Activated CD4-positive, alpha-beta T cell treated with anti-CD3 and anti-CD28 coated beads, Interleukin-2, amount 50 U/mL, for 48 hours (primary cell): Measurements from ENCODE around the gene ZDHHC6.
"Not testable (repeated sequence)": the region's sequence is repeated elsewhere in the genome, so short reads cannot be mapped to it uniquely, and the experiment has no call there.

Experiments
- DNase-seq, 2 experiments: peaks; one replicate each; pipeline ENCODE4 v3.0.0-alpha.2; 2020

ZDHHC6 gene, protein sequence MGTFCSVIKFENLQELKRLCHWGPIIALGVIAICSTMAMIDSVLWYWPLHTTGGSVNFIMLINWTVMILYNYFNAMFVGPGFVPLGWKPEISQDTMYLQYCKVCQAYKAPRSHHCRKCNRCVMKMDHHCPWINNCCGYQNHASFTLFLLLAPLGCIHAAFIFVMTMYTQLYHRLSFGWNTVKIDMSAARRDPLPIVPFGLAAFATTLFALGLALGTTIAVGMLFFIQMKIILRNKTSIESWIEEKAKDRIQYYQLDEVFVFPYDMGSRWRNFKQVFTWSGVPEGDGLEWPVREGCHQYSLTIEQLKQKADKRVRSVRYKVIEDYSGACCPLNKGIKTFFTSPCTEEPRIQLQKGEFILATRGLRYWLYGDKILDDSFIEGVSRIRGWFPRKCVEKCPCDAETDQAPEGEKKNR

GRCh38 chr10:112446855-112447619, at the start of gene ZDHHC6, which contains the start of gene VTI1A:
Gene ZDHHC6, minus strand, starts transcription at chr10:112446914. Its CDS starts 1,478 bp downstream, at chr10:112445436.
Gene VTI1A, plus strand, starts transcription at chr10:112447215. Its CDS starts 159 bp downstream, at chr10:112447374.
- peak; percentile 83 to 85 for DNase-seq

DNA sequence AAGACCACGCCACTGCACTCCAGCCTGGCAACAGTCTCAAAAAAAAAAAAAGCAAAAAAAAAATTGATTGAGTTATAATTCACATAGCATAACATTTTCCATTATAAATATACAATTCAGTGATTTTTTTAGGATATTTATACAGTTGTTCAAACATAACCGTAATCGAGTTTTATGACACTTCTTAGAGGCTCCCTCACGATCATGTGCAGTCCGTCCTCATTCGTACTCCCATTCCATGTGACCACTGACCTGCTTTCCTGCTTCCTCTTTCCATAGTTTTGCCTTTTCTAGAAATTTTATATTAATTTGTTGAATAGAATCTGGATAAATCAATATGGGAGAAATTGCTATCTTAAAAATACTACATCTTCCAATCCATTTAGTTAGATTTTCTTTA, 46.0 kb upstream of the ZDHHC6 start:
- no peak for DNase-seq

- DNase-seq: no peak
Measured at GRCh38 chr10:112491144-112491543, 44.4 kb upstream of the ZDHHC6 start.

DNA sequence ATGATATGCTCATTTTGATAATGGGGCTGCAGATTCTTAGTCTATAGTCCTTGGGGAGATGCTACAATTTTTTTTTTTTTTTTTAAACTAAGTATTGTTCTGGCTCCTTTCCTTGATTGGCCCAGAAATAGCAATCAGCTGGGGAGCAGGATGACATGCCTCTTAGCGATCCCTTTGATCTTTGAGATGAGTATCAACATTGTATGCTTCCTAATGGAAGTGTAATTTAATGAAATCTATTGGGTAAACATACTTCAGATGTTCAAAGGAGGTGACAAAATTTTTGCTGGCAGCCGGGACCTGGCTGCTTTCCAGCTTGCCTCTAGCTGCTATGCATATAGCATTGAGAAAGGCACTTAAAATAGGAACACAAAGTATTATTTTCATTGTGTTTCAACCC, 43.8 kb upstream of the ZDHHC6 start:
- DNase-seq: no peak

- DNase-seq: no peak
Measured at GRCh38 chr10:112487964-112488363, 41.2 kb upstream of the ZDHHC6 start.

DNA sequence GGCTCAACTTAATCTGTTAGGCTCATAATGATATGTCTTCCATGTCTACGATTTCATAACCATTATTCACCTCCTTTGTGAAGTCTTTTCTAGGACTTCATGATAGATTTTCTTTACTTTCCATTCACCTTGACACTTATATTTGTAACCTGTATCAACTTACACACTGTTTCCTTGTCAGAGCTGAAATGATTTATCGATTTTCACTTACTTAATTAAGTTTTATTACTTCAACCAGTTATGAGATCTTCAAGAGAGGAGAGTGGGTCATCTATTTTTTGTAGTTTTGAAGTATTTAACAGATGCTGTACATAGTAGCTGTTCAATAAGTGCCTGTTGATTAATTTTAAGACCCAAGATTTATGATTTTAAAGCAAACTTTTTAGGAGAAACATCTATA, 37.7 kb upstream of the ZDHHC6 start:
- no peak for DNase-seq

DNA sequence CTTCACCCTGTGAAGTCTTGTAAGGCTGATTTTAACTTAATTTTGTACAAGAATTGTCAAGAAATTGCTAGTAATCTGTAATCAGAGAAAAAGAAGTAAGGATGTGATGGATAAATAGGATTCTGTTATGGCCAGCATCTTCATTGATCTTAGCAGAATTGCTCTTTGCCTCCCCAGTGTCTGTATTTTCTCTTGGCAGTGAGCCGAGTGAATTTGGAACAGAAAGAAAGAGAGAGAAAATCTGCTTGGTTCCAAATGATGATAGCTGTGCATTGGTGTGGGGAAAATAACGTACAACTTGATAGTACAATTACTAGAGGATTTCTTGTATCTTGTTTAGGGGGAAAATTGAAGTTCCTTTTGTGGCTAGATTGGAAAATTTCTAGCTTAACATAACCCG, 34.9 kb upstream of the ZDHHC6 start:
- no peak for DNase-seq

- DNase-seq: no peak
Measured at GRCh38 chr10:112475575-112476218, 29.0 kb upstream of the ZDHHC6 start.

DNA sequence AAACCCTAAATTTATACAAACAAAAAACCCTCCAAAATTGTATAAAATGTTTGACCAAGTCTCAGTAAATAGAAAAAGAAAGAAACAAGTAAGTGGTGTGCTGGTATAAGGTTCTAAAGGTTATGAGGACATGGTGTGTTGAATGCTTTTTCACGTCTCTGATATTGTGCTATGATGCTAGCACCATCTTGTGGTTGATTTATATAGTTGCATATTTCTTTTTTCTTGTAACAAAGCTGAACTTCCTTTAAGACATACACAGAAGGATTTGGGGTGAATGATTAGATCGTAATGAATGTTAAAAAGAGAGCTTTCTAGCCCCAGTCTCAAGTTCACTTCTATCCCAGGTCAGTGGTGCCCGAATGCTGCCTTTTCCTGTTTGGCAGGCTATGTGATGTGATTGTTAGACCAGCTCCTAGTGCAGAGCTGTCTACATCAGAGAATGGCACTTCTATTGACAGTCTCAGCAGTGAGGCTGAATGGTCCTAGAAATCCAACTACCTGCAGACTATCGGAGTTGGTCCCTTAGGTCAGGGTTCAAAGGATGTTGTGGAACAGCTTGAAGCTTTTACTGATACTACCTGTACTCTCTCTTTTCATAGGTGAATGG, 25.3 kb upstream of the ZDHHC6 start:
- no peak for DNase-seq

- no peak for DNase-seq
Measured at GRCh38 chr10:112467541-112468075, 20.9 kb upstream of the ZDHHC6 start.

- DNase-seq: no peak
Measured at GRCh38 chr10:112466802-112467201, 20.1 kb upstream of the ZDHHC6 start.

GRCh38 chr10:112465299-112465883, 18.7 kb upstream of the ZDHHC6 start:
- DNase-seq: no peak

GRCh38 chr10:112464074-112464473, 17.4 kb upstream of the ZDHHC6 start:
- DNase-seq: not testable (repeated sequence)

- peak; percentile 34 to 54 for DNase-seq
Measured at GRCh38 chr10:112461029-112461887, 14.5 kb upstream of the ZDHHC6 start.

DNA sequence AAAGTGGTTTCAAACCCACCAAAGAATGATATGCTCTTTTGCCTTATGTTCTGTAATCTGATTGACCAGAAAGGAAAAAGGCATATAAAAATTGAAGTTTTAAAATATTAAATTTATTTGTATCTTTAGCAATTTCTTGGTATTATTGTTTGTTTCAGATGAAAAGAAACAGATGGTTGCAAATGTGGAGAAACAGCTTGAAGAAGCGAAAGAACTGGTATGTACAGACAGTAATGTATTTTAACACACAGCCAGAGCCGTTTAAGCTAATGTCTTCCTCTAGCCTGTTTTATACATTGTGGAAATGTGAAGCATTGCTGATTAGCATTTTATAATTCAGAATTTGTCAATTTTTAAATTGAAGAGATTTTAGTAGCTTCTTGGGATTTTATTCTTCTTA, 13.7 kb upstream of the ZDHHC6 start:
- DNase-seq: no peak

- DNase-seq: no peak
Measured at GRCh38 chr10:112456533-112456932, 9.8 kb upstream of the ZDHHC6 start.

GRCh38 chr10:112454910-112455779, 8.4 kb upstream of the ZDHHC6 start:
- no peak for DNase-seq

DNA sequence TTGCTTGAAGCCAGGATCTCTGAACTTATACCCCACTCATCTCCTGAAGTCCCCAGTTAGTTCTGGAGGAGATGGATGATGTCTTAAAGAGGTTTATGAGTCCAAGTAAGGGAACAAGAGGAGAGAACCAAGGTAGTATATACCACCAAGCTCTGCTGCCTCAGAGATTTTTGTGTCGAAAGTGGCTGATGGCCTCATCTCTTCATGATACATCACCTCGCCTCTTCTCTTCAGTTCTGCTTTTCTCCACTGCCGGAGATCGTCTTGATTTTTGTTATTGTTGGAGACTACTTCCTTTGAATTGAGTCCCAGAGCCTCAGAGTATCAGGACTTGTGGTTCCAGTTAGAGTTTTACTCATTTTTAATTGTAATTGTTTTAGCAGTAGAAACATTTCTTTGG, 2.2 kb upstream of the ZDHHC6 start:
- no peak for DNase-seq

- DNase-seq: no peak
Measured at GRCh38 chr10:112447620-112447928, 860 bp upstream of the ZDHHC6 start.

- peak; percentile 18 to 22 for DNase-seq
Measured at GRCh38 chr10:112446055-112446854, 459 bp downstream of the ZDHHC6 start.
